IMR-90 (cell line): ENCODE data around the gene AFDN. TPM values are rescaled to one million over a fixed set of nuclear protein-coding genes. Genes with fewer than 3 reads are reported as not detected.

ENCODE experiments used
- ATAC-seq: fragments of 200-7000 bp; cut with Tn5 transposase; 2 replicates; pipeline ENCODE4 v1.9.1; 2020; ENCODE audit warnings: low read depth, mild to moderate bottlenecking, moderate library complexity
- BruUV-seq: library from RNA; stranded (reverse); fragments of 400-500 nt; replicated peaks from 2 replicates; lab custom pipeline; 2021; lab: Mats Ljungman, UMichigan
- CTCF ChIA-PET: fragments of 300-600 bp; formaldehyde crosslinking; extraction: SDS; loops from one replicate; lab custom pipeline; 2021; ENCODE audit warnings: antibody characterized with exemption; lab: Yijun Ruan, JAX
- POLR2A ChIA-PET: fragments of 300-600 bp; sonication (Branson Sonifier 250); formaldehyde crosslinking; loops from one replicate; lab custom pipeline; 2022; ENCODE audit warnings: antibody characterized with exemption; ENCODE audit not compliant: unreplicated experiment; lab: Charles Lee
- DNase-seq: peaks from one replicate; pipeline ENCODE4 v3.0.0; 2013
- H2AFZ ChIP-seq: replicated peaks from 2 replicates; pipeline ENCODE3; 2013; ENCODE audit warnings: low read length, mild to moderate bottlenecking; ENCODE audit not compliant: poor library complexity
- H2AK5ac ChIP-seq: 2 replicates; pipeline ENCODE4 v1.6.1; 2013; ENCODE audit warnings: low read depth, low read length, inconsistent platforms
- H2AK9ac ChIP-seq: replicated peaks from 2 replicates; pipeline ENCODE3; 2013; ENCODE audit warnings: mild to moderate bottlenecking, low read depth, low read length, moderate library complexity; ENCODE audit not compliant: poor library complexity
- H2BK120ac ChIP-seq: 2 replicates; pipeline ENCODE4 v1.6.1; 2013; ENCODE audit warnings: low read depth, low read length, inconsistent platforms
- H2BK15ac ChIP-seq: 3 replicates; pipeline ENCODE4 v1.6.1; 2013; ENCODE audit warnings: low read depth, low read length, inconsistent platforms
- H2BK20ac ChIP-seq: 2 replicates; pipeline ENCODE4 v1.6.1; 2013; ENCODE audit warnings: low read depth, mild to moderate bottlenecking, inconsistent platforms, low read length, moderate library complexity
- H2BK5ac ChIP-seq: 2 replicates; pipeline ENCODE4 v1.6.1; 2013; ENCODE audit warnings: mild to moderate bottlenecking, low read depth, low read length, inconsistent platforms; ENCODE audit not compliant: poor library complexity, severe bottlenecking
- H3K14ac ChIP-seq: replicated peaks from 2 replicates; pipeline ENCODE4 v1.6.1; 2013; ENCODE audit warnings: low read depth, low read length, inconsistent platforms
- H3K18ac ChIP-seq: 2 replicates; pipeline ENCODE4 v1.6.1; 2013; ENCODE audit warnings: low read depth, low read length, control low read depth
- H3K23ac ChIP-seq: 2 replicates; pipeline ENCODE4 v1.6.1; 2013; ENCODE audit warnings: low read depth, low read length, inconsistent platforms
- H3K27ac ChIP-seq: 2 replicates; pipeline ENCODE4 v1.5.1; 2013; ENCODE audit warnings: mild to moderate bottlenecking, control low read depth, low read length; ENCODE audit not compliant: insufficient read depth
- H3K27me3 ChIP-seq: 2 replicates; pipeline ENCODE4 v1.6.1; 2013; ENCODE audit warnings: low read length; ENCODE audit not compliant: control insufficient read depth, insufficient read depth
- H3K36me3 ChIP-seq: 2 replicates; pipeline ENCODE4 v1.6.1; 2013; ENCODE audit warnings: low read length, mixed read lengths; ENCODE audit not compliant: control insufficient read depth, insufficient read depth
- H3K4ac ChIP-seq: 2 replicates; pipeline ENCODE4 v1.6.1; 2013; ENCODE audit warnings: low read depth, low read length, inconsistent platforms
- H3K4me1 ChIP-seq: 2 replicates; pipeline ENCODE4 v1.6.1; 2013; ENCODE audit warnings: low read length, mixed read lengths; ENCODE audit not compliant: control insufficient read depth, insufficient read depth
- H3K4me2 ChIP-seq: 2 replicates; pipeline ENCODE4 v1.6.1; 2013; ENCODE audit warnings: low read depth, mild to moderate bottlenecking, control low read depth, low read length, moderate library complexity
- H3K4me3 ChIP-seq: 2 replicates; pipeline ENCODE4 v1.5.1; 2013; ENCODE audit warnings: low read depth, mild to moderate bottlenecking, control low read depth, low read length, moderate library complexity; ENCODE audit not compliant: insufficient read depth
- H3K56ac ChIP-seq: 2 replicates; pipeline ENCODE4 v1.6.1; 2013; ENCODE audit warnings: low read length, inconsistent platforms; ENCODE audit not compliant: insufficient read depth; ENCODE audit errors: extremely low read depth
- H3K79me1 ChIP-seq, 2 experiments: 2 replicates each; pipeline ENCODE4 v1.6.1; 2013; ENCODE audit warnings: low read length in 2 of 2, inconsistent platforms in 1 of 2, low read depth in 1 of 2
- H3K9ac ChIP-seq: 2 replicates; pipeline ENCODE4 v1.6.1; 2013; ENCODE audit warnings: low read depth, low read length, control low read depth
- H3K9me1 ChIP-seq: 2 replicates; pipeline ENCODE4 v1.6.1; 2013; ENCODE audit warnings: low read length, inconsistent platforms; ENCODE audit not compliant: insufficient read depth
- H3K9me3 ChIP-seq: 2 replicates; pipeline ENCODE4 v1.6.1; 2013; ENCODE audit warnings: low read length; ENCODE audit not compliant: control insufficient read depth, insufficient read depth
- H4K20me1 ChIP-seq: 2 replicates; pipeline ENCODE4 v1.6.1; 2013; ENCODE audit warnings: low read length, inconsistent platforms; ENCODE audit not compliant: insufficient read depth
- H4K5ac ChIP-seq: 2 replicates; pipeline ENCODE4 v1.6.1; 2013; ENCODE audit warnings: mild to moderate bottlenecking, low read depth, low read length, control low read depth
- H4K8ac ChIP-seq, 2 experiments: 2 replicates each; pipeline ENCODE4 v1.6.1; 2013; ENCODE audit warnings: low read depth in 2 of 2, low read length in 2 of 2, control low read depth in 1 of 2, inconsistent platforms in 1 of 2
- H4K91ac ChIP-seq: 2 replicates; pipeline ENCODE4 v1.6.1; 2013; ENCODE audit warnings: low read depth, low read length, inconsistent platforms; ENCODE audit not compliant: insufficient read depth
- CHD1 ChIP-seq: IDR thresholded peaks from 2 replicates; pipeline ENCODE4 v1.6.1; 2012; ENCODE audit warnings: low read depth, low read length, improper control_type of control experiment
- ELK1 ChIP-seq: fragments of 150-350 bp; IDR thresholded peaks from 2 replicates; pipeline ENCODE4 v1.6.1; 2016; ENCODE audit warnings: low read depth, mild to moderate bottlenecking, low read length, moderate library complexity, borderline replicate concordance
- MAZ ChIP-seq: IDR thresholded peaks from 2 replicates; pipeline ENCODE4 v1.6.1; 2012; ENCODE audit warnings: low read depth, mild to moderate bottlenecking, low read length, improper control_type of control experiment, moderate library complexity, borderline replicate concordance
- RAD21 ChIP-seq: IDR thresholded peaks from 2 replicates; pipeline ENCODE4 v1.6.1; 2012; ENCODE audit warnings: low read length, improper control_type of control experiment
- SMC3 ChIP-seq: fragments of 150-350 bp; IDR thresholded peaks from 2 replicates; pipeline ENCODE4 v1.6.1; 2016; ENCODE audit warnings: low read depth, mild to moderate bottlenecking, antibody characterized with exemption, low read length, moderate library complexity
- WGBS, 2 experiments: methylation state at CpG; one replicate each; pipeline versions ENCODE4 v1.1.5 to v1.1.7; 2013; ENCODE audit warnings: missing lambda C conversion rate in 2 of 2; ENCODE audit not compliant: insufficient read length in 1 of 2; ENCODE audit errors: extremely low coverage in 2 of 2; 5-methylcytosine and 5-hydroxymethylcytosine counted together
- dilution Hi-C: fragments of 300-500 bp; cut with HindIII; formaldehyde crosslinking; loops from one replicate; pipeline ENCODE4 v1.14.3; 2018; ENCODE audit warnings: low sequenced_read_pairs; ENCODE audit not compliant: unreplicated experiment
- in situ Hi-C: fragments of 300-500 bp; cut with MboI; formaldehyde crosslinking; loops from 3 replicates; pipeline ENCODE4 v1.14.3; 2019; ENCODE audit warnings: low sequenced_read_pairs, inconsistent platforms, mixed read lengths
- intact Hi-C: fragments of 100-400 bp; cut with micrococcal nuclease; formaldehyde crosslinking; loops from 2 replicates; pipeline ENCODE4 v1.10.0; 2022
- polyA plus RNA-seq, 3 experiments: library from polyadenylated mRNA; depleted of rRNA; stranded (reverse); fragments of >200 nt; gene quantifications; 2 replicates each; pipeline ENCODE4 v1.2.3, GENCODE V29; 2012; ENCODE audit warnings: low replicate concordance in 1 of 3
- total RNA-seq: library from RNA; depleted of rRNA; stranded (reverse); fragments of >200 nt; gene quantifications from 2 replicates; pipeline ENCODE4 v1.2.3, GENCODE V29; 2012

Gene AFDN
- total and polyA plus RNA-seq, 2 of the 4 experiments (the other 2 are of a cell fraction): 11.6 to 20.8 TPM

GRCh38 chr6:167840526-167841179, 13.9 kb downstream of the AFDN start:
- Histone ChIP-seq H3K27me3 (no peaks in the 10 kb centered on the region), H3K4me2 (no peak overlapping the region), H2BK5ac (no peak overlapping the region), H4K8ac (no peak overlapping the region), H4K20me1 (peaks cover 22% of the 10 kb centered on the region), H2BK20ac (no peak overlapping the region), H2AK9ac (no peak overlapping the region), H3K23ac (no peak overlapping the region), H3K27ac (no peak overlapping the region), H2BK120ac (no peak overlapping the region), H3K14ac (no peak overlapping the region), H3K9me1 (no peaks in the 10 kb centered on the region; the same call in 1 of the 2 replicates), H3K4ac (no peak overlapping the region), H2BK15ac (no peak overlapping the region), H4K91ac (no peak overlapping the region), H3K36me3 (no peaks in the 10 kb centered on the region), H4K5ac (no peak overlapping the region), H3K9me3 (no peaks in the 10 kb centered on the region), H2AFZ (no peak overlapping the region), H2AK5ac (no peak overlapping the region), H3K9ac (no peak overlapping the region), H3K79me1 (peaks cover 23 to 26% of the 10 kb centered on the region in 2 experiments), H3K18ac (no peak overlapping the region), H3K4me3 (no peak overlapping the region), H3K56ac (no peak overlapping the region), H3K4me1 (0 out of 2 replicates have a peak, but pooled peaks cover 2% of the 10 kb centered on the region)
- 95% methylated on average over 4 of the region's 7 CpGs; no CpG with 5 or more reads in 1 of the 2 experiments for WGBS, 2 experiments
- DNase-seq (no peak), ATAC-seq (no peak)
- intact Hi-C loops: no loop called here
- in situ Hi-C loops: no loop called here
- TF ChIP-seq SMC3 (no peak), MAZ (no peak), RAD21 (no peak), CHD1 (no peak), ELK1 (no peak)
- dilution Hi-C loops: no loop called here
- POLR2A ChIA-PET: no interaction called here
- BruUV-seq: no TSS peak
- CTCF ChIA-PET: interaction anchor here (1.1 kb wide), 1 partner anchor 15 kb away, joined by 3 read pairs; no protein-coding TSS in a partner anchor
